ENCODE data around the gene TGM4. TPM values are rescaled to one million over a fixed set of nuclear protein-coding genes. Genes with fewer than 3 reads are reported as not detected.

Gene TGM4
- total RNA-seq, 1 donor from 2014 or later = not detected

DNA sequence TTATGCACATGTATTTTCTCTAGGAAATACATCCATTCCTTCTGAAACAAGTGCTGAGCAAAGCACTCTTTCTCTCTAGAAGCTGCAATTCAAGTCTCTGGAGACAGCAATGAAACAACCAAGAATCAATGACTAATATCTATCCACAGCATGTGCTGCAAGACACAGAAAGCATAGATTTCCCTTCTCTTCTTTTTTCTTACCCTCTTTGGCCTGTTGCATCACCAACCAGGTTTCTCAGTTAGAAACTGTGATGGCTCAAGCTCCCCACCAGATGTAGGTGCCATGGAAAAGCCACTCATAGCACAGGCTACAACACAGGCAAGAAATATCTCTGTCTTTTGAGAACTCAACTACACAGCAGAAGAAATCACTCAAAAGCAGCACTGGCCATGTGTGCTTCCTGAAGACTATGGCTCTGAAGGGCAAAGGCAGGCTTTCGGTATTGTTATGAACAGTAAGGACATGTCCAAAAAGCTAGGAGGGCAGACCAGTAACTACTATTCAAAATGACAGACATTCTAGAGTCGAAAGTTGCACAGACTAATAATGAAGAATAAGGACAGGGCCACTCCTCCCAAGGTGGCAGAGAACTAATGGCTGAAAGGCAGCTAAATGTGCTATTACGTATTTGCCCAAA lies 86.1 kb downstream of the TGM4 start:
- Mint-ChIP-seq H3K36me3 (ENCODE audit: low read depth, unreplicated experiment) (peaks cover 11% of the 10 kb centered on the region), H3K27me3 (ENCODE audit: unreplicated experiment) (peaks cover 2% of the 10 kb centered on the region), H3K27ac (ENCODE audit: unreplicated experiment) (no peak overlapping the region), H3K4me3 (ENCODE audit: unreplicated experiment) (no peak overlapping the region), H3K4me1 (ENCODE audit: unreplicated experiment) (peaks cover 35% of the 10 kb centered on the region), H3K9me3 (ENCODE audit: unreplicated experiment) (no peaks in the 10 kb centered on the region)
- DNase-seq (ENCODE audit: low spot score) = no peak
- no peak for TF ChIP-seq CTCF (IDR thresholded peaks at IDR 0.05; ENCODE audit: unreplicated experiment)

DNA sequence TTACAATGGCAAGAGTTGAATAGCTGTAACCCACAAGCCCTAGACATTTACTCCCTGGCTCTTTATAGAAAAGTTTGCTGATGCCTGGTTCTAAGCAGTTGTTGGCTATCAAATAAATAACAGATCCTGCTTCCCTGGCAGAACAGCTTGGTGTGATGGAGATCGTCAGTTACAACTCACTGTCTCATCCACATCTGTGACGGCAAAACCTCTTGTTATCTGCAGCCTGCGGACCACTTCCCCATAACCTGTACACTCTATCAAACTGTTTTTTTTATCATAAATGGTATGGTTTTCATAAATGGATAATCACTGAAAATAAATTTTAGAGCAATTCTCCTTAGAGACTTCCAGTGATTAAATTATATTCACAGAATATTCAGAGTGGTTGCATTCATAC lies 87.5 kb downstream of the TGM4 start:
- Mint-ChIP-seq H3K9me3 (ENCODE audit: unreplicated experiment) (no peaks in the 10 kb centered on the region), H3K36me3 (ENCODE audit: low read depth, unreplicated experiment) (peaks cover 9% of the 10 kb centered on the region), H3K27ac (ENCODE audit: unreplicated experiment) (no peak overlapping the region), H3K4me3 (ENCODE audit: unreplicated experiment) (no peak overlapping the region), H3K27me3 (ENCODE audit: unreplicated experiment) (peaks cover 2% of the 10 kb centered on the region), H3K4me1 (ENCODE audit: unreplicated experiment) (peaks cover 41% of the 10 kb centered on the region)
- no peak for TF ChIP-seq CTCF (IDR thresholded peaks at IDR 0.05; ENCODE audit: unreplicated experiment)
- no peak for DNase-seq (ENCODE audit: low spot score)

GRCh38 chr3:44962621-44963393 lies 88.4 kb downstream of the TGM4 start:
- H3K4me1 Mint-ChIP-seq (ENCODE audit: unreplicated experiment) = peaks cover 49% of the 10 kb centered on the region
- H3K36me3 Mint-ChIP-seq (ENCODE audit: low read depth, unreplicated experiment) = no peaks in the 10 kb centered on the region
- no peak for DNase-seq (ENCODE audit: low spot score)
- no peaks in the 10 kb centered on the region for H3K9me3 Mint-ChIP-seq (ENCODE audit: unreplicated experiment)
- TF ChIP-seq CTCF (IDR thresholded peaks at IDR 0.05; ENCODE audit: unreplicated experiment) = no peak
- no peak overlapping the region for H3K27ac Mint-ChIP-seq (ENCODE audit: unreplicated experiment)
- peaks cover 2% of the 10 kb centered on the region for H3K27me3 Mint-ChIP-seq (ENCODE audit: unreplicated experiment)
- no peak overlapping the region for H3K4me3 Mint-ChIP-seq (ENCODE audit: unreplicated experiment)

DNA sequence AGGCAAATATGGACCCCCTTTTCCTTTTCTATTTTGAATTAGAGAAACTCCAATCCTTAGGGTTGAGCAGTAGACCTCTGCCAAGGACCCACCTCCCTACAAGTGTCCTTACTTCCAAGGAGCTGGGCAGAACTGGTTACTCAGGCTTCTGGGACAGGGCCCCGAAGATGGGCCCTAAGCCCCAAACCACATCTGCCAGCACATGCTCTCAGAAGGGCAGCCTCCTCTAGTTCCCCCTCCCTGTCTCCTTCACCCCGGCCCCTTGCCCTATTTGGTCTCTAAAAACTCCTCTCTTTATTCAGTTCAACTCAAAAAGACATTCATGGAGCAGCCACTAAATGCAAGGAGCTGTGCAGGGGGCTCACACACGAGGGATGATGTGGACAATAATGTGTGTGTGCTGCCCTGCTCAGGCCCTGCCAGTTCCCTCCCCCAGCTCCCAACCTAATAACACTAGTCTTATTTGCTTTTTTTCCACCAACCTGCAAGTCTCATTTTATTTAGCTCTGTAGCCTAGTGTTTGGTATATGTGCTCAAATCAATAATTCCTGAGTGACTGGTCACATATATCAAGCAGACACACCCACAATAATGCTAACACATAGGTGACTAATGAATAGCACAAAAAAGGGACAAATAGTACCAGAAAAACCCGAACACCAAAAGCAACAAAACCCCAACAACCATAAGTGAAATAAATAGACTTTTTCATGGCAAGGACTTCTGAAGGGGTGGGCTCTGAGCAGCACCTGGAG lies 89.3 kb downstream of the TGM4 start:
- H3K4me1 Mint-ChIP-seq (ENCODE audit: unreplicated experiment) = peaks cover 59% of the 10 kb centered on the region
- no peaks in the 10 kb centered on the region for H3K36me3 Mint-ChIP-seq (ENCODE audit: low read depth, unreplicated experiment)
- no peak overlapping the region for H3K4me3 Mint-ChIP-seq (ENCODE audit: unreplicated experiment)
- DNase-seq (ENCODE audit: low spot score) = no peak
- H3K9me3 Mint-ChIP-seq (ENCODE audit: unreplicated experiment) = no peaks in the 10 kb centered on the region
- no peak for TF ChIP-seq CTCF (IDR thresholded peaks at IDR 0.05; ENCODE audit: unreplicated experiment)
- no peak overlapping the region for H3K27ac Mint-ChIP-seq (ENCODE audit: unreplicated experiment)
- peaks cover 2% of the 10 kb centered on the region for H3K27me3 Mint-ChIP-seq (ENCODE audit: unreplicated experiment)

Other genes with a start within 250 kb of the TGM4 start
- gene ZNF197, start 249.6 kb upstream of the TGM4 start, total RNA-seq (ENCODE audit: unreplicated experiment) = 29.6 TPM
- gene ZNF35, start 225.9 kb upstream of the TGM4 start, total RNA-seq (ENCODE audit: unreplicated experiment) = 29.1 TPM
- 2.6 TPM for gene ZNF502, start 161.9 kb upstream of the TGM4 start, total RNA-seq (ENCODE audit: unreplicated experiment)
- gene ZNF501, start 145.0 kb upstream of the TGM4 start, total RNA-seq (ENCODE audit: unreplicated experiment) = 4.7 TPM
- gene KIAA1143, start 113.0 kb upstream of the TGM4 start, total RNA-seq (ENCODE audit: unreplicated experiment) = 37.9 TPM
- gene KIF15, start 112.8 kb upstream of the TGM4 start, total RNA-seq (ENCODE audit: unreplicated experiment) = 6.0 TPM
- 17.7 TPM for gene TMEM42, start 12.7 kb upstream of the TGM4 start, total RNA-seq (ENCODE audit: unreplicated experiment)
- gene ZDHHC3, start 101.6 kb downstream of the TGM4 start, total RNA-seq (ENCODE audit: unreplicated experiment) = 135 TPM
- 33.2 TPM for gene EXOSC7, start 101.6 kb downstream of the TGM4 start, total RNA-seq (ENCODE audit: unreplicated experiment)
- gene CLEC3B, start 151.7 kb downstream of the TGM4 start, total RNA-seq (ENCODE audit: unreplicated experiment) = 0.41 TPM

All from endothelial cell (in vitro differentiated cells).